H9 (cell line): ENCODE results near the gene UPK3A. TPM values are rescaled to one million over a fixed set of nuclear protein-coding genes. Genes with fewer than 3 reads are reported as not detected.
A peak's percentile ranks its signal among the peaks of the same experiment; 100 is the strongest.

Source experiments
- DNase-seq: peaks from one replicate; pipeline ENCODE4 v3.0.0-alpha.2; 2017
- H2AFZ ChIP-seq: one replicate; pipeline ENCODE4 v1.6.1; 2013; ENCODE audit warnings: mild to moderate bottlenecking, low read length, control low read depth, moderate library complexity
- H2AK5ac ChIP-seq: 2 replicates; pipeline ENCODE4 v1.6.1; 2013; ENCODE audit warnings: low read length, control low read depth, mixed read lengths; ENCODE audit not compliant: insufficient read length
- H2BK120ac ChIP-seq: one replicate; pipeline ENCODE4 v1.6.1; 2013; ENCODE audit warnings: low read depth, mild to moderate bottlenecking, low read length, control low read depth, inconsistent platforms; ENCODE audit not compliant: poor library complexity, severe bottlenecking
- H2BK12ac ChIP-seq: 2 replicates; pipeline ENCODE4 v1.6.1; 2013; ENCODE audit warnings: low read length, control low read depth, mixed read lengths, low read depth; ENCODE audit not compliant: insufficient read length
- H2BK15ac ChIP-seq: 2 replicates; pipeline ENCODE4 v1.6.1; 2013; ENCODE audit warnings: low read depth, low read length, control low read depth
- H2BK20ac ChIP-seq: one replicate; pipeline ENCODE4 v1.6.1; 2013; ENCODE audit warnings: low read depth, mild to moderate bottlenecking, low read length, control low read depth, inconsistent platforms; ENCODE audit not compliant: poor library complexity, severe bottlenecking
- H2BK5ac ChIP-seq: 2 replicates; pipeline ENCODE4 v1.6.1; 2013; ENCODE audit warnings: low read length, control low read depth, mixed read lengths; ENCODE audit not compliant: insufficient read length
- H3K14ac ChIP-seq: 2 replicates; pipeline ENCODE4 v1.6.1; 2013; ENCODE audit warnings: low read length, control low read depth; ENCODE audit not compliant: insufficient read depth
- H3K18ac ChIP-seq: 2 replicates; pipeline ENCODE4 v1.6.1; 2013; ENCODE audit warnings: low read depth, mild to moderate bottlenecking, mixed read lengths, low read length, control low read depth; ENCODE audit not compliant: insufficient read length
- H3K23ac ChIP-seq: 2 replicates; pipeline ENCODE4 v1.6.1; 2013; ENCODE audit warnings: low read length, control low read depth, mixed read lengths, low read depth; ENCODE audit not compliant: insufficient read length
- H3K23me2 ChIP-seq: 2 replicates; pipeline ENCODE4 v1.6.1; 2013; ENCODE audit warnings: low read depth, mild to moderate bottlenecking, mixed read lengths, low read length, control low read depth; ENCODE audit not compliant: insufficient read length, poor library complexity, severe bottlenecking
- H3K27ac ChIP-seq: 2 replicates; pipeline ENCODE4 v1.5.1; 2013; ENCODE audit warnings: low read length, control low read depth, mixed read lengths, low read depth; ENCODE audit not compliant: insufficient read length
- H3K27me3 ChIP-seq: 2 replicates; pipeline ENCODE4 v1.6.1; 2013; ENCODE audit warnings: low read length, control low read depth, inconsistent platforms; ENCODE audit not compliant: insufficient read depth
- H3K4ac ChIP-seq: 2 replicates; pipeline ENCODE4 v1.6.1; 2013; ENCODE audit warnings: low read depth, mild to moderate bottlenecking, control low read depth, inconsistent platforms, low read length, moderate library complexity
- H3K4me1 ChIP-seq: 2 replicates; pipeline ENCODE4 v1.6.1; 2013; ENCODE audit warnings: low read length, control low read depth, inconsistent platforms; ENCODE audit not compliant: insufficient read depth
- H3K4me2 ChIP-seq: 2 replicates; pipeline ENCODE4 v1.6.1; 2013; ENCODE audit warnings: low read length, control low read depth, mixed read lengths; ENCODE audit not compliant: insufficient read length, insufficient read depth
- H3K56ac ChIP-seq: 2 replicates; pipeline ENCODE4 v1.6.1; 2013; ENCODE audit warnings: low read depth, mild to moderate bottlenecking, mixed read lengths, low read length, control low read depth; ENCODE audit not compliant: insufficient read length
- H3K79me1 ChIP-seq: 2 replicates; pipeline ENCODE4 v1.6.1; 2013; ENCODE audit warnings: low read depth, mild to moderate bottlenecking, moderate library complexity, low read length, control low read depth, inconsistent platforms; ENCODE audit not compliant: insufficient read depth, poor library complexity, severe bottlenecking
- H3K79me2 ChIP-seq: 2 replicates; pipeline ENCODE4 v1.6.1; 2013; ENCODE audit warnings: low read length, control low read depth, inconsistent platforms; ENCODE audit not compliant: insufficient read depth
- H3K9ac ChIP-seq: 2 replicates; pipeline ENCODE4 v1.6.1; 2013; ENCODE audit warnings: low read length, control low read depth, mixed read lengths; ENCODE audit not compliant: insufficient read length; ENCODE audit errors: extremely low read depth
- H3K9me3 ChIP-seq: one replicate; pipeline ENCODE4 v1.6.1; 2013; ENCODE audit warnings: low read depth, low read length, inconsistent platforms; ENCODE audit not compliant: control insufficient read depth
- H3T11ph ChIP-seq: one replicate; pipeline ENCODE4 v1.6.1; 2013; ENCODE audit warnings: mild to moderate bottlenecking, low read length, control low read depth, inconsistent platforms
- H4K20me1 ChIP-seq: one replicate; pipeline ENCODE4 v1.6.1; 2013; ENCODE audit not compliant: control insufficient read depth, insufficient read length, insufficient read depth
- H4K5ac ChIP-seq: 2 replicates; pipeline ENCODE4 v1.6.1; 2013; ENCODE audit warnings: low read depth, mild to moderate bottlenecking, mixed read lengths, low read length, control low read depth; ENCODE audit not compliant: insufficient read length
- H4K8ac ChIP-seq: replicated peaks from 2 replicates; pipeline ENCODE4 v1.6.1; 2013; ENCODE audit warnings: low read length, control low read depth, mixed read lengths, low read depth; ENCODE audit not compliant: insufficient read length
- H4K91ac ChIP-seq: 2 replicates; pipeline ENCODE4 v1.6.1; 2013; ENCODE audit warnings: low read depth, mild to moderate bottlenecking, moderate library complexity, mixed read lengths, low read length, control low read depth; ENCODE audit not compliant: insufficient read length
- H3K27ac Mint-ChIP-seq, 3 experiments: 2 replicates in 2 of 3; 3 replicates in 1 of 3; pipeline ENCODE4 v1.8.0; 2020 to 2021; ENCODE audit warnings: mixed read lengths in 3 of 3, mild to moderate bottlenecking in 1 of 3, moderate library complexity in 1 of 3
- H3K27me3 Mint-ChIP-seq: 2 replicates; pipeline ENCODE4 v1.8.0; 2021; ENCODE audit warnings: low read depth, mild to moderate bottlenecking, moderate library complexity, mixed read lengths
- H3K36me3 Mint-ChIP-seq, 3 experiments: 2 replicates in 2 of 3; 3 replicates in 1 of 3; pipeline ENCODE4 v1.8.0; 2020 to 2021; ENCODE audit warnings: low read depth in 3 of 3, mixed read lengths in 3 of 3; ENCODE audit not compliant: insufficient read depth in 1 of 3
- H3K4me1 Mint-ChIP-seq, 2 experiments: 2 replicates each; pipeline ENCODE4 v1.8.0; 2020; ENCODE audit warnings: mixed read lengths in 2 of 2
- H3K4me3 Mint-ChIP-seq, 2 experiments: 2 replicates in 1 of 2; 3 replicates in 1 of 2; pipeline ENCODE4 v1.8.0; 2020 to 2021; ENCODE audit warnings: mild to moderate bottlenecking in 2 of 2, mixed read lengths in 2 of 2, moderate library complexity in 1 of 2
- H3K9me3 Mint-ChIP-seq, 2 experiments: 2 replicates in 1 of 2; 3 replicates in 1 of 2; pipeline ENCODE4 v1.8.0; 2020; ENCODE audit warnings: mild to moderate bottlenecking in 2 of 2, mixed read lengths in 2 of 2, moderate library complexity in 1 of 2
- WGBS: extraction: QIAGEN DNeasy Blood & Tissue Kit; methylation state at CpG from one replicate; pipeline ENCODE4 v1.1.7; 2013; ENCODE audit warnings: missing lambda C conversion rate, low lambda C conversion rate, mixed read lengths; ENCODE audit not compliant: insufficient read length; ENCODE audit errors: extremely low coverage; 5-methylcytosine and 5-hydroxymethylcytosine counted together
- total RNA-seq: library from RNA; stranded (reverse); gene quantifications from 2 replicates; pipeline ENCODE4 v1.2.1, GENCODE V29; 2021
- TF ChIP-seq, protein P1 (sequence below): fragments of 200-600 bp; sonication (generic); conservative IDR thresholded peaks from 3 replicates; pipeline ENCODE4 v1.8.0; 2021; ENCODE audit warnings: antibody characterized with exemption, mild to moderate bottlenecking

Gene UPK3A
- total RNA-seq, 1 experiment from 2014 or later = not detected

DNA sequence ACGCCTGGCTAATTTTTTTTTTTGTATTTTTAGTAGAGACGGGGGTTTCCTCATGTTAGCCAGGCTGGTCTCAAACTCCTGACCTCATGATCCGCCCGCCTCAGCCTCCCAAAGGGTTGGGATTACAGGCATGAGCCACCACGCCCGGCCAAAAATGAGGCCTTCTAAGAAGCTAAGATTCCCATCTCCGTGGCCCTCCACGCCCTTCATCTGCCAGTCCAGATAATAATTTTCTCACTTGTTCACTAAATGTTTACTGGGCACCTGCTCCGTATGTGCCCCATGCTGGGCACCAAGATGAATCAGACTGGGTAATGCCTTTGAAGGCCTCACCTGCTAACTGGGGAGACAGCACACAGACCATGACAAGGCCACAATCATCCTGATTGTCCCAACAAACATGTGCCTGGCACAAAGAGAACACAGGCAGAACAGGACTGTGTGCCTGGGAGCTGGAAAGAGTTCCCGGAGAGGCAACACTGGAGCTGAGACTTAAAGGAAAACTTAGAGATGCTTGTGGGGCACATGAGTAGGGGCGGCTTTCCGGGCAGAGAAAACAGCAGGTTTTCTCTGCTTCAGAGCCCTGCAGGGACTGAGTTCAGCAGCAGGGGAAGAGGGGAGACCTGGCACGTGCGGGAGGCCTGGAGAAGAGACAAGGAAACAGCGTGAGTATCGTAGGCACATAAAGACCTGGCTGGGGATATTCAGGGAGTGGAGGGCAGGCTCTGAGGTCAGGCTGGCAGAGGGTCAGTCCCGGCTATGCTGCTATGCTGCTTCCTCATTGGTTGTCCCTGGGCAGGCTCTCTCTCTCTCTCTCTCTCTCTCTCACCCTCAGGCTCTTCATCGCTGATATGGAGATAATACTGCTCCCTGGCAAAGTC, 46.4 kb upstream of the UPK3A start:
- Histone ChIP-seq H2AK5ac (no peak overlapping the region), H2BK20ac (no peak overlapping the region), H3K14ac (no peak overlapping the region), H3K18ac (no peak overlapping the region), H3K4me2 (no peak overlapping the region), H2AFZ (no peak overlapping the region), H3K56ac (no peak overlapping the region), H3K23me2 (peaks cover 11% of the 10 kb centered on the region), H3K9ac (no peak overlapping the region), H3K79me1 (no peaks in the 10 kb centered on the region), H2BK5ac (no peak overlapping the region), H4K8ac (no peak overlapping the region), H3K27me3 (no peaks in the 10 kb centered on the region), H4K20me1 (no peaks in the 10 kb centered on the region), H4K5ac (no peak overlapping the region), H3K4ac (no peak overlapping the region), H3K9me3 (no peaks in the 10 kb centered on the region), H3K27ac (no peak overlapping the region), H3K4me1 (no peaks in the 10 kb centered on the region), H3K79me2 (no peaks in the 10 kb centered on the region; the same call in 1 of the 2 replicates), H3K23ac (no peak overlapping the region), H2BK15ac (no peak overlapping the region), H4K91ac (no peak overlapping the region), H2BK120ac (no peak overlapping the region), H3T11ph (no peak overlapping the region), H2BK12ac (no peak overlapping the region)
- peak overlapping the region in 1 of 2 experiments; percentile 95; a peak in 2 of 5 replicates for H3K4me3 Mint-ChIP-seq
- no peaks in the 10 kb centered on the region; a peak in 1 of 5 replicates for H3K9me3 Mint-ChIP-seq
- H3K36me3 Mint-ChIP-seq = peaks cover 10 to 13% (median 10%) of the 10 kb centered on the region in 3 experiments; a peak in 5 of 7 replicates
- H3K27me3 Mint-ChIP-seq = peaks cover 16% of the 10 kb centered on the region
- peaks cover 26 to 37% of the 10 kb centered on the region in 2 experiments for H3K4me1 Mint-ChIP-seq
- no peak for DNase-seq
- TF ChIP-seq, protein P1, sequence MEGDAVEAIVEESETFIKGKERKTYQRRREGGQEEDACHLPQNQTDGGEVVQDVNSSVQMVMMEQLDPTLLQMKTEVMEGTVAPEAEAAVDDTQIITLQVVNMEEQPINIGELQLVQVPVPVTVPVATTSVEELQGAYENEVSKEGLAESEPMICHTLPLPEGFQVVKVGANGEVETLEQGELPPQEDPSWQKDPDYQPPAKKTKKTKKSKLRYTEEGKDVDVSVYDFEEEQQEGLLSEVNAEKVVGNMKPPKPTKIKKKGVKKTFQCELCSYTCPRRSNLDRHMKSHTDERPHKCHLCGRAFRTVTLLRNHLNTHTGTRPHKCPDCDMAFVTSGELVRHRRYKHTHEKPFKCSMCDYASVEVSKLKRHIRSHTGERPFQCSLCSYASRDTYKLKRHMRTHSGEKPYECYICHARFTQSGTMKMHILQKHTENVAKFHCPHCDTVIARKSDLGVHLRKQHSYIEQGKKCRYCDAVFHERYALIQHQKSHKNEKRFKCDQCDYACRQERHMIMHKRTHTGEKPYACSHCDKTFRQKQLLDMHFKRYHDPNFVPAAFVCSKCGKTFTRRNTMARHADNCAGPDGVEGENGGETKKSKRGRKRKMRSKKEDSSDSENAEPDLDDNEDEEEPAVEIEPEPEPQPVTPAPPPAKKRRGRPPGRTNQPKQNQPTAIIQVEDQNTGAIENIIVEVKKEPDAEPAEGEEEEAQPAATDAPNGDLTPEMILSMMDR = no peak
- H3K27ac Mint-ChIP-seq = no peak overlapping the region; a peak in 1 of 7 replicates
- WGBS = no CpG with 5 or more reads among the region's 18 CpGs
